OCI-M2 (cell line): ENCODE measurements around the gene TBC1D26.
"Not testable (repeated sequence)": the region's sequence is repeated elsewhere in the genome, so short reads cannot be mapped to it uniquely, and the experiment has no call there.

Experiments used
- DNase-seq: peaks from one replicate; lab custom pipeline; 2025; ENCODE audit not compliant: unreplicated experiment; lab: John Stamatoyannopoulos, UW

The TBC1D26 gene

DNA sequence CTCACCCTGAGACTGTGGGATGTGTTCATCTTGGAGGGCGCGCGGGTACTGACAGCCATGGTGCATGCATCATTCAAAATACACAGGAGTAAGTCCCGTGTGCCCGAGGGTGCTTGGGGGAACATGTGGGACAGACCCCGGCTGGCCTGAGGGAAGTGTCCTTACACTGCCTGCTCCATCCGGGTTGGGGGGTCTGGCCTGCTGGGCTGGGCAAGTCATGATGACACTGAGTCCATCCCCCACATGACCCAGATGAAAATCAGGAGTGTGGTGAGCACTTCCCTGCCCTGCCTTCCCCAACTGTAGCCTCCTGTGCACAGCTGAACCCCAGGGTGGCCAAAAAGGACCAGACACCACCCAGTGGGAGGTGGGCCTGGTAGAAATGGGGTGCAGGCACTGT, 10.8 kb downstream of the TBC1D26 start:
- DNase-seq = no peak

DNA sequence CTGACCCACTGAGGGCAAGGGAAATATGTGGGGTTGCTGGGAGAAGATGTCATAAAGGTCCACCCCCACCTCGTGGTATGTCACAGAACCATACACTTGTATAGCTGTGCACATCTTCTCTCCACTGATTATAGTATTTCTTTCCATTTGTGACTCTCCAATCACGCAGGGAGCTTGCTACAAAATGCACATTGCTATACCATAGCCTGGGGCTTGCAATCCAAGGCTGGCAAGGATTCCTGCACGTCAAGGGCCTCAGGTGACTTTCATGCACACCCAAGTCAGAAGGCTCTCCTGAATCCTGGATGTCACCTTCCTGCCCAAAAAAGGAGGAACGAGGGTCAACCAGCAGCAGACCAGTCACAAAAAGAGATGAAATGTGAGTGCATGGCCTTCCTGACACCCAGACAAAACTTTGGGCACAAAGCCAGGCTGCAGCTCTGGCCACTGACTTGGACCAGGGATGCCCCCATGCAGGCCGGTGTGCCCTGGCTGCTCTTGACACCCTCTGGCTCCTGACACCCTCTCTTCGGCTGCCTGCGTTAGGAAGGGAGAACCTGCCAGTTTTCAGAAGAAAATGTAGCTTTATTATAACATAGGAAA, 12.1 kb downstream of the TBC1D26 start:
- no peak for DNase-seq

DNA sequence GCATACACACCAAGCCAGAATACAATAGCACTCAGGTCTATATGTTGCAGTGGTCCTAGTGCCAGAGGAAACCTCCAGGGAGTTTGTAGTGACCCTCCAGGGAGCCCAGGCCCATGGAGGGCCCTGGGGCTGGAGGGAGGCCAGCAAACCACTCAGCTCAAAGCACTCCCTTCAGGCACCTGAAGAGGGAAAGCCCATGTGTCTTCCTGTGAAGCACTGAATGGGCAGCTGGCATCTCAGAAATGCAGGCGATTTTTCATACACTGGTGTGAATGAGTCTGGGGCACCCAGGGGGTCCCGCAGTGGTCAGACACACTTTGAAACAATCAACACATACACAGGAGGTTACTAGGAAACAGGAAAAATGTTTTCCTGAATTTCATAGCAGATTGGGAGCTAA, 12.8 kb downstream of the TBC1D26 start:
- DNase-seq = no peak

DNA sequence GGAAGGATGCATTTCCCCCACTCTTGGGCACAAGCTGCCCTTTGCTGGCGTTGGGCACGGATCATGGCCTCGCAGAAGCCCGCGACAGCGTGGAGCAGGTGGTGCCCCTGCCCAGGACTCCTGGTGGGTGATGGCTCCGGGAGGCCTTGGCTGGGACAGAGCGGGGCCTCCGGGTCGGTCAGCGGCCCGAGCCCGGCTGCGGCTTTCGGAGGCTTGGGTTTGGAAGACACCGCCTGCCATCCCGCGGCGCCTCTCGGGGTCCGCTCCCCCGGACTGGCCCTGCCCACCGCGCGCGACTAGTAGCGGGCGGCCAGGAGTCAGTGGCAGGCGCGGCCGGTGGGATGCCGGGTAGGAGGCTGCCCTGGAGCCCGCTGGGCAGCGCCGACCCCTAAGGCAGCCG, 17.3 kb downstream of the TBC1D26 start:
- not testable (repeated sequence) for DNase-seq

DNA sequence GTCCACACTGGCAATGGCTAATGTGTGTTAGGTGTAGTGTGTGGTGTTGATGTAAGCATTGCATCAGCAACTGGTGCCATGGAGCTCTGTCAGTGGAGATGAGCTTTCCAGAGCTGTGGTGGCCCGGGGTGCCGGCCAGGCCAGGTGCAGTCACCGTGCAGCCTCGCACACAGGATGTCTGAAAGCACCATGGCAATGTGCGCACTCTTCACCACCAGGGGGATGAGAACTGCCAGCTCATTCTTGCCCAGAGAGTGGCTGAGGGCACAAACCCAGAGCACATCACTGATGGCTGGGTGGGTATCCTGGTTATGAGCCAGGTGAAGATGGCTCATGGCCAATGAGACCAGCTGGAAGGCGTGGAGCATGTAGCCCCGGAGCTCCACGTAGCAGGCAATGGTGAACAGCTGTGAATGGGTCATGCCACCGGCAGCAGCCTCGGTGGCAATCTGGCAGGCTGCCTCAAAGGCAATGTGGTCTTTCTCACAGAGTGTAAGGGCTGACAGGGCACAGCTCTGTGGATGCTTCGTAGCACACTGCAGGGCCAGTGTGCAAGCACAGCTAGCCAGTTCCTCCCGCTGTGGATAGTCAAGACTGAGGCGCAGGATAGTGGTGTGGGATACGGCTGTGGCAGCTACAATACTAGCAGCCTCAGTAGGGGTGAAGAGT, 36.9 kb downstream of the TBC1D26 start:
- DNase-seq = not testable (repeated sequence)

DNA sequence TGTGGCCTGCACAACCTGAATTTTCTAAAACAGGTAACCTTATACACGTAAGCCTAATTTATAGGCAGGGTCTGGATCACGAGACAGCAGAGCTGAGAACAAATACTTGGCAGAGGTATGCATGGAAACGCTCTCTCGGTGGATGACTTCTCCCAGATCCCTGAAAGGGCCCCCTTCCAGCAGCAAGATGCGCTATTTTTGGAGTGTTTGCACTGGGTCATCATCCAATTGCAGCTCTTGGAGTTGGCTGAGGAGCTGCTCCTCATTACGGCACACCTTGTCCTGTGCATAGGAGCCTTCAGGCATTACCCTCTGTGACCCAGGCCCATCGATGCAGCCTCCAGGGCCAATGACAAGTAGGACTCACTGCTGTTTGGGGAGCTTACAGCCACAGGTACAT, 38.6 kb downstream of the TBC1D26 start:
- not testable (repeated sequence) for DNase-seq

DNA sequence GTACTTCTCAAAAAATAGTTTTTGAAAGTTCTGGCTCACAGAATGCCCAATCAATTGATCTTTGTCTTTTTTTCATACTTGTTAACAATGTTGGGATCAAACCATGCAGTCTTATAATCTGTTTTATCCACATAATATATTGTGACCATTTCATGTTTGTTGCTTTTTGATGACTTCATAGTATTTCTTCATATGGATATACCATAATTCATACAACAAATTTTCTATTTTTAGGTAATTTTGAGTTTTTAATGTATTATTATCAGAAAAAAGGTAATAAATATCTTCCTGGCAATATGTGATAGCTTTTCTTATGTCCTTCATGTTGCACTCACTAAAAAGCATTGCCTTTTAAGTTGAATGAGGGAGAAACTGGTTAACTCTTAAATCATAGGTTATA, 44.8 kb downstream of the TBC1D26 start:
- no peak for DNase-seq

DNA sequence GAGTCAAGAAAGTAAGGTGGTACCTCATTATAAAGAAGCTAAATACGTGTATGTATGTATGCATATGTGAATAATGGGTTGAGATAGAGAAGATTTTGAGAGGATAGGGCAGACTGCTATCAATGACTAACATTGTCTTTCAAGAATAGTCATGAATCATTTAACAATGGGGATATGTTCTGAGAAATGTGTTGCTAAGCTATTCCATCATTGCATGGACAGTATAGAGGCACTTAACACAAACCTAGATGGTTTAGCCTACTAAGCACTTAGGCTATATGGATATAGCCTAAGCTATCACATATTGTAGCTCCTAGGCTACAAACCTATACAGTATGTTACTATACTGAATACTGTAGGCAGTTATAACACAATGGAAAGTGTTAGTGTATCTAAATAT, 45.2 kb downstream of the TBC1D26 start:
- no peak for DNase-seq

DNA sequence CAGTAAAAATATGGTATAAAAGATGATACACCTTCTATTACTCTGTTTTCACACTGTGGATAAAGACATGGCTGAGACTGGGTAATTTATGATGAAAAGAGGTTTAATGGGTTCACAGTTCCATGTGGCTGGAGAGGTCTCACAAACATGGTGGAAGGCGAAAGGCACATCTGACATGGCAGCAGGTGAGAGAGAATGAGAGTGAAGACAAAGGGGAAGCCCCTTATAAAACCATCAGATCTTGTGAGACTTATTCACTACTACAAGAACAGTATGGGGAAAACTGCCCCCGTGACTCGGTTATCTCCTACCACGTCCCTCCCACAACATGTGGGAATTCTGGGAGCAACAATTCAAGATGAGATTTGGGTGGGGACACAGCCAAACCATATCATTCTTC, 45.6 kb downstream of the TBC1D26 start:
- DNase-seq = no peak

DNA sequence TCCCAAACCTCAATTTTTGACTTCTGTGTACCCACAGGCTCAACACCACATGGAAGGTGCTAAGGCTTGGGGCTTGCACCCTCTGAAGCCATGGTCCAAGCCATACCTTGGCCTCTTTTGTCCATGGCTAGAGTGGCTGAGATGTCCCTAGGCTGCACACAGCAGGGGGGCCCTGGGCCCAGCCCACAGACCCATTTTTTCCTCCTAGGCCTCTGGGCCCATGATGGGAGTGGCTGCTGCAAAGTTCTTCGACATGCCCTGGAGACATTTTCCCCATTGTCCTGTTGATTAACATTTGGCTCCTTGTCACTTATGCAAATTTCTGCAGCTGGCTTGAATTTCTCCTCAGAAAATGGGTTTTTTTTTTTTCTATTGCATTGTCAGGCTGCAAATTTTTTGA, 47.0 kb downstream of the TBC1D26 start:
- DNase-seq = no peak

DNA sequence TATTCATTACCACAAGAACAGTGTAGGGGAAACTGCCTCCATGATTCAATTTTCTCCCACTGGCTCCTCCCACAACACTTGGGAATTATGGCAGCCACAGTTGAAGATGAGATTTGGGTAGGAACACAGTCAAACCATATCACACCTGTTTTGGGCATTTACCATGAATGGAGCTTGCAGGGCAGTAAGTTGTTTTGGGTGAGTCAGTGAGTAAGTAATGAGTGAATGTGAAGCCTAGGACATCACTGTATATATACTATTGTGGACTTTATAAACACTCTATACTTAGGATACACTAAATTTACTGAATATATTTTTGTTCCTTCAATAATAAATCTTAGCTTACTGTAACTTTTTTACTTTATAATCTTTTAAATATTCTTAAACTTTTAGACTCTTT, 48.1 kb downstream of the TBC1D26 start:
- DNase-seq = no peak

DNA sequence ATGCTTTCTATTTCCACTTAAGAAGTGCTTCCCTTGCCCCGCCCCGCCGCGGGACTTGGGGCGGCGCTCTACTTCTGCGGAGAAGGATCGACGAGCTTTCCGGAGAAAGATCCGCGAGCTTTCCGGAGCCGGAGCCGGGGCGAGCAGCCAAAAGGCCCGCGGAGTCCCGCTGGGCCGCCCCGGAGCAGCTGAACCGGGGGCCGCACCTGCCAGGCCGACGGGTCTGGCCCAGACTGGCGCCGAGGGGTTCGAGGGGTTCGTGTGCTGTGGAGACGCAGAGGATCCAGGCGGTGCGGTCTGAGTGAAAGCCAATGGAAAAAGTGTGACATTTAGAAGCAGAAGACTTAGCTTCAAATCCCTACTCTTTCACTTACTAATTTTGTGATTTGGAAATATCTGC, 50.8 kb downstream of the TBC1D26 start:
- DNase-seq = no peak

DNA sequence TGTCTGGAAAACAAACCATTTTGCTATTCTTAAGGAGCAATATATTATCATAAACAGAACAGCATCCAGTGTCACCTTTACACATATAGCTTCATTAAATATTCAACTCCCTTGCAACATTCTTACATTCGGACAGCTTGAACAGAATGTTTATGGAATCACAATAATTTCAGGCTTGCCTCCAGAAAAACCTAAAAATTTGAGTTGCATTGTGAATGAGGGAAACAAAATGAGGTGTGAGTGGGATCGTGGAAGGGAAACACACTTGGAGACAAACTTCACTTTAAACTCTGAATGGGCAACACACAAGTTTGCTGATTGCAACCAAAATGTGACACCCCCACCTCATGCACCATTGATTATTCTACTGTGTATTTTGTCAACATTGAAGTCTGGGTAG, 51.4 kb downstream of the TBC1D26 start:
- DNase-seq = no peak

DNA sequence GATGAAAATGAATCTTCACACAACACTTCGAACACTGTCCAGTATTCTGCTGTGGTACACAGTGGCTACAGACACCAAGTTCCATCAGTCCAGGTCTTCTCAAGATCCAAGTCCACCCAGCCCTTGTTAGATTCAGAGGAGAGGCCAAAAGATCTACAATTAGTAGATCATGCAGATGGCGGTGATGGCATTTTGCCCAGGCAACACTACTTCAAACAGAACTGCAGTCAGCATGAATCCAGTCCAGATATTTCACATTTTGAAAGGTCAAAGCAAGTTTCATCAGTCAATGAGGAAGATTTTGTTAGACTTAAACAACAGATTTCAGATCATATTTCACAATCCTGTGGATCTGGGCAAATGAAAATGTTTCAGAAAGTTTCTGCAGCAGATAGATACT, 52.3 kb downstream of the TBC1D26 start:
- not testable (repeated sequence) for DNase-seq

DNA sequence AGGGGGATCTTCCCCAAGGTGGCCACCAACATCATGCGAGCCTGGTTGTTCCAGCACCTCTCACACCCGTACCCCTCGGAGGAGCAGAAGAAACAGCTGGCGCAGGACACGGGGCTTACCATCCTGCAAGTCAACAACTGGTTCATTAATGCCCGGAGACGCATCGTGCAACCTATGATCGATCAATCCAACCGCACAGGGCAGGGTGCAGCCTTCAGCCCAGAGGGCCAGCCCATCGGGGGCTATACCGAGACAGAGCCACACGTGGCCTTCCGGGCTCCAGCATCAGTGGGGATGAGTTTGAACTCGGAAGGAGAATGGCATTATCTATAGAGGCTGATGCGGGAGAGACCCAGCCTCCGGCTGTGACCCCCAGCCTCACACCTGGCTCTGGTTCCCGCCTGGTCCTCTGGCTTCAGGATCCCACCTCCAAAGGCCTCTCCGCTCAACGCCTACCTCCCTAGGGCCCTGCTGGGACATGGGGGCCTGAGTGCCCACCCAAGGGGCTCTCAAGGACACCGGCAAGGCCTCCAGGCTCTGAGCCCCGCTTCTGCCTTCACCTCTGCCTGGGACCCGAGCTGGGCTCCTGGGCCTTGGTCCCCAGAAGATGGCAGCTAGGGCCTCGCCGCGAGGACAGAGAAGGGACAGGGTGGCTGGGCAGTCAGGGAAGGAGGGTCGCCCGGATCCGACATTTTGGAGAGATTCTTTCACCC, 55.4 kb downstream of the TBC1D26 start:
- DNase-seq = not testable (repeated sequence)

DNA sequence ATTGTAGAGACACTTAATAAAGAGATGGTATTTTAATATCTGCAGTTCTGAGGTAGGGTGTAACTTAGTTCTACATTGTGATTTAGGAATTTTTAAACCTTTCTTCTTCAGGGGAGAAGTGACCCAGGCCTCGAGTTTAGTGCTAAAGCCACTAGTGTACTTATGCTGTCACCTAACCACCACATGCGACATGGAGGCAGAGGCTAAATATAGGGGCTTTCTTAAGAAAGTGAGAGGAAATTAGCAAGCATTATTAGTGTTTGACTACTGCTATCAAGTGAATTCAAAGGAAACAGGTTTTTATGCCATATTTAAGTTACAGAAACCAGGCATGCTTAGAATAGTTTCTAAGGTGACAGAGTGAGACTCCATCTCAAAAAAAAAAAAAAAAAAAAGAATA, 56.3 kb downstream of the TBC1D26 start:
- not testable (repeated sequence) for DNase-seq
